ENCODE data around the gene TMEM259. TPM values are rescaled to one million over a fixed set of nuclear protein-coding genes. Genes with fewer than 3 reads are reported as not detected.

The TMEM259 gene
- total and polyA plus RNA-seq, 2 experiments from 2014 or later: 82.8 to 196 TPM

DNA sequence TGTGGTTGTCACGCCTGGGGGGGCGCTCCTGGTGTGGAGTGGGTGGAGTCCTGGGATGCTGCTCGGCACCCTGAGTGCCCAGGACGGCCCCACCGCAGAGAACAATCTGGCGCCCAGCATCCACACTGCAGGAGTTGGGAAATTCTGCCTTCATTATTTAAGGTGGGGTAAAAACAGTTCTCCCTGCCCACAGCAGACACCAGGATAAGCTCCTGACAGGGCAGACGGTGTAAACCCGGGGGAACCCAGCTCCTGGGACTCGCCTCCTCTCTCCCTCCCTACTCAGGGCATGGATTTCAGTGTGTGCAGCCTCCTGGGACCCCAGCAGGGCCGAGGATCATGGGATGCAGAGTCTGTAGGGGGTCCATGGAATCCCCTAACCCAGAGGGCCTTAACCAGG, 44.4 kb downstream of the TMEM259 start:
- no peak overlapping the region for H2AFZ ChIP-seq
- no peak overlapping the region for H3K4me3 Mint-ChIP-seq
- no peaks in the 10 kb centered on the region; the same call in 1 of the 2 replicates for H3K36me3 ChIP-seq (ENCODE audit: insufficient read depth)
- peaks cover 3% of the 10 kb centered on the region; the same call in 1 of the 3 replicates for H3K9me3 Mint-ChIP-seq
- H3K4me1 ChIP-seq (ENCODE audit: insufficient read depth): peaks cover 10% of the 10 kb centered on the region; the same call in 1 of the 2 replicates
- H3K4me2 ChIP-seq: no peak overlapping the region
- no peak overlapping the region for H3K27ac ChIP-seq (ENCODE audit: low read depth)
- H3K4me3 ChIP-seq: no peak overlapping the region
- DNase-seq (ENCODE audit: low spot score) (no peak), ATAC-seq (no peak)
- H3K79me2 ChIP-seq (replicated peaks; ENCODE audit: insufficient read depth): no peaks in the 10 kb centered on the region
- H3K9me2 ChIP-seq (ENCODE audit: insufficient read depth): no peaks in the 10 kb centered on the region
- no peaks in the 10 kb centered on the region for H4K20me1 ChIP-seq (replicated peaks; ENCODE audit: insufficient read depth)
- H3K36me3 Mint-ChIP-seq (ENCODE audit: low read depth): peaks cover 12% of the 10 kb centered on the region
- no peaks in the 10 kb centered on the region for H3K27me3 ChIP-seq (ENCODE audit: insufficient read depth)
- H3K27ac Mint-ChIP-seq: no peak overlapping the region
- peaks cover 16% of the 10 kb centered on the region for H3K27me3 Mint-ChIP-seq (ENCODE audit: insufficient read depth, low read depth, poor library complexity)
- peaks cover 13% of the 10 kb centered on the region; the same call in 2 of the 3 replicates for H3K4me1 Mint-ChIP-seq
- TF ChIP-seq CTCF (conservative IDR thresholded peaks at IDR 0.05; ENCODE audit: low read depth in 2 of 2) (no peak), POLR2AphosphoS5 (IDR thresholded peaks at IDR 0.05; ENCODE audit: low read depth) (0 out of 2 replicates have a peak, but pooled peaks have one; percentile 12)
- TF ChIP-seq, protein P1, sequence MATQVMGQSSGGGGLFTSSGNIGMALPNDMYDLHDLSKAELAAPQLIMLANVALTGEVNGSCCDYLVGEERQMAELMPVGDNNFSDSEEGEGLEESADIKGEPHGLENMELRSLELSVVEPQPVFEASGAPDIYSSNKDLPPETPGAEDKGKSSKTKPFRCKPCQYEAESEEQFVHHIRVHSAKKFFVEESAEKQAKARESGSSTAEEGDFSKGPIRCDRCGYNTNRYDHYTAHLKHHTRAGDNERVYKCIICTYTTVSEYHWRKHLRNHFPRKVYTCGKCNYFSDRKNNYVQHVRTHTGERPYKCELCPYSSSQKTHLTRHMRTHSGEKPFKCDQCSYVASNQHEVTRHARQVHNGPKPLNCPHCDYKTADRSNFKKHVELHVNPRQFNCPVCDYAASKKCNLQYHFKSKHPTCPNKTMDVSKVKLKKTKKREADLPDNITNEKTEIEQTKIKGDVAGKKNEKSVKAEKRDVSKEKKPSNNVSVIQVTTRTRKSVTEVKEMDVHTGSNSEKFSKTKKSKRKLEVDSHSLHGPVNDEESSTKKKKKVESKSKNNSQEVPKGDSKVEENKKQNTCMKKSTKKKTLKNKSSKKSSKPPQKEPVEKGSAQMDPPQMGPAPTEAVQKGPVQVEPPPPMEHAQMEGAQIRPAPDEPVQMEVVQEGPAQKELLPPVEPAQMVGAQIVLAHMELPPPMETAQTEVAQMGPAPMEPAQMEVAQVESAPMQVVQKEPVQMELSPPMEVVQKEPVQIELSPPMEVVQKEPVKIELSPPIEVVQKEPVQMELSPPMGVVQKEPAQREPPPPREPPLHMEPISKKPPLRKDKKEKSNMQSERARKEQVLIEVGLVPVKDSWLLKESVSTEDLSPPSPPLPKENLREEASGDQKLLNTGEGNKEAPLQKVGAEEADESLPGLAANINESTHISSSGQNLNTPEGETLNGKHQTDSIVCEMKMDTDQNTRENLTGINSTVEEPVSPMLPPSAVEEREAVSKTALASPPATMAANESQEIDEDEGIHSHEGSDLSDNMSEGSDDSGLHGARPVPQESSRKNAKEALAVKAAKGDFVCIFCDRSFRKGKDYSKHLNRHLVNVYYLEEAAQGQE (IDR thresholded peaks at IDR 0.05; ENCODE audit: unreplicated experiment): no peak
- TF ChIP-seq, protein P2, sequence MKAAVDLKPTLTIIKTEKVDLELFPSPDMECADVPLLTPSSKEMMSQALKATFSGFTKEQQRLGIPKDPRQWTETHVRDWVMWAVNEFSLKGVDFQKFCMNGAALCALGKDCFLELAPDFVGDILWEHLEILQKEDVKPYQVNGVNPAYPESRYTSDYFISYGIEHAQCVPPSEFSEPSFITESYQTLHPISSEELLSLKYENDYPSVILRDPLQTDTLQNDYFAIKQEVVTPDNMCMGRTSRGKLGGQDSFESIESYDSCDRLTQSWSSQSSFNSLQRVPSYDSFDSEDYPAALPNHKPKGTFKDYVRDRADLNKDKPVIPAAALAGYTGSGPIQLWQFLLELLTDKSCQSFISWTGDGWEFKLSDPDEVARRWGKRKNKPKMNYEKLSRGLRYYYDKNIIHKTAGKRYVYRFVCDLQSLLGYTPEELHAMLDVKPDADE (IDR thresholded peaks at IDR 0.05): no peak
- H3F3A ChIP-seq (replicated peaks; ENCODE audit: low read depth): peaks cover 5% of the 10 kb centered on the region; the same call in 1 of the 2 replicates

DNA sequence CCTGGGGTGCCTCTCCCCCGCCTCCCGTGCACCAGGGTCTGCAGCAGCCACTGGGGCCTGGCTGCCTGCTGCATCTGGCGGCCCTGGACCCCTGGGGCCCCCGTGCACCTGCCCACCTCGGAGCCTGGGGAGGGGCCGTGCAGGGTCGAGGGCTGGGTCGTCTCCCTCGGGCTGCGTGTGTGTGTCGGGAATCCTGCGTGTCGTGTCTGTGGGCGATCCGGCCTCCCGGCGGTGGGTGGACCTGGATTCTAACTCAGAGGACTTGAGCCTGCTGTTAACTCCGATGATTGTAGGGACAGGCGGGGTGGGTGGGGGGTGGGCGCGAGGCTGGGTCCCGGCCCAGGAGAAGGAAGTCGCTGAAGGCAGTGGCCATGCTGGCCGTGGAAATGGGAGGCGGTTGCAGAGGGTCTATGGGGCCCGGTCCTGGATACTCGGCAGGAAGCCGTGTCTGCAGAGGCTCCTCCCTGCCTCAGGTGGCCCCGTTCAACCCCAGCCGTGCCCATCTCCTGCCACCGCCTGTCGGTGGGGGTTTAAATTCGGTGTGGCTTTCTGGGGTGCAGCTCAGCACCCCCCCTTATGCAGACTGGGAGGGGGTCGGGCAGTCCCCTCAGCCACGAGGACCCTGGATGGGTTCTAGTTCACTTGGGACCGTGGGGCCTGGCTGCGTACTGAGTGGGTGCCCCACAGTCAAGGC, 46.2 kb downstream of the TMEM259 start:
- Histone ChIP-seq H3K4me3 (no peak overlapping the region), H3F3A (replicated peaks; ENCODE audit: low read depth) (peaks cover 6% of the 10 kb centered on the region; the same call in 1 of the 2 replicates), H3K36me3 (ENCODE audit: insufficient read depth) (peaks cover 16% of the 10 kb centered on the region; the same call in 1 of the 2 replicates), H3K27ac (ENCODE audit: low read depth) (no peak overlapping the region), H3K9me2 (ENCODE audit: insufficient read depth) (no peaks in the 10 kb centered on the region), H3K27me3 (ENCODE audit: insufficient read depth) (no peaks in the 10 kb centered on the region), H4K20me1 (replicated peaks; ENCODE audit: insufficient read depth) (no peaks in the 10 kb centered on the region), H3K4me1 (ENCODE audit: insufficient read depth) (peaks cover 3% of the 10 kb centered on the region; the same call in 1 of the 2 replicates), H3K79me2 (replicated peaks; ENCODE audit: insufficient read depth) (no peaks in the 10 kb centered on the region), H3K4me2 (no peak overlapping the region), H2AFZ (no peak overlapping the region)
- Mint-ChIP-seq H3K36me3 (ENCODE audit: low read depth) (peaks cover 28% of the 10 kb centered on the region), H3K4me3 (no peak overlapping the region), H3K27ac (no peak overlapping the region), H3K27me3 (ENCODE audit: insufficient read depth, low read depth, poor library complexity) (peaks cover 9% of the 10 kb centered on the region), H3K4me1 (peaks cover 4% of the 10 kb centered on the region; the same call in 1 of the 3 replicates), H3K9me3 (peaks cover 16% of the 10 kb centered on the region)
- DNase-seq (ENCODE audit: low spot score): no peak
- no peak; the same call in 2 of the 3 replicates for ATAC-seq
- TF ChIP-seq EZH2phosphoT487 (IDR thresholded peaks at IDR 0.05; ENCODE audit: unreplicated experiment) (no peak), EZH2 (IDR thresholded peaks at IDR 0.05; ENCODE audit: low read depth, unreplicated experiment) (no peak), ZNF114 (CRISPR knock-in tag; IDR thresholded peaks at IDR 0.05) (no peak), JUNB (IDR thresholded peaks at IDR 0.05; ENCODE audit: unreplicated experiment) (no peak), POLR2AphosphoS5 (IDR thresholded peaks at IDR 0.05; ENCODE audit: low read depth) (no peak), CTCF (conservative IDR thresholded peaks at IDR 0.05; ENCODE audit: low read depth in 2 of 2) (no peak)
- TF ChIP-seq, protein P1 (IDR thresholded peaks at IDR 0.05; ENCODE audit: unreplicated experiment): no peak

All from GM23338 (cell line).